GM20431 (cell line): ENCODE results near the gene RBM18.

Source experiments
- in situ Hi-C: fragments of 300-500 bp; cut with MseI, MboI; formaldehyde crosslinking; loops from one replicate; pipeline ENCODE4 v1.15.0; 2020; ENCODE audit warnings: low sequenced_read_pairs; ENCODE audit not compliant: unreplicated experiment

Gene RBM18

DNA sequence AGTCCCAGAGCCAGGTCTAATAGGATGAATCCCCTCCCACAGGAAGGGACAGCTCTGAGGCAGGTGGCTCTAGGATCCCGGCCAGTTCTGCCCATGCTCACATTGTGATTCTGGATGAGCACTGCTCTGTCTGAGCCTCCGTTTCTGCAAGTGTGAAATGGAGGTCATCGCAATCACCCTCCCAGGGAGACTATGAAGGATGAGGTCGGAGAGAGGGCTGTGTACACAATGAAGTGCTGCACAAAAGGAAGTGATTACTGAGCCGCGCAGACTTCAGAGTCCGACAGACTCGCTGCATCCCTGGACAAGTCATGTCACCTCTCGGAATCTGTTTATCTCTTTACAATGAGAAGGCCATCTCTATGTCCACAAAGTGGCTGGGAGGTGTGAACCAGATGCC is 57.5 kb downstream of the RBM18 start:
- in situ Hi-C loops, result no loop called here

DNA sequence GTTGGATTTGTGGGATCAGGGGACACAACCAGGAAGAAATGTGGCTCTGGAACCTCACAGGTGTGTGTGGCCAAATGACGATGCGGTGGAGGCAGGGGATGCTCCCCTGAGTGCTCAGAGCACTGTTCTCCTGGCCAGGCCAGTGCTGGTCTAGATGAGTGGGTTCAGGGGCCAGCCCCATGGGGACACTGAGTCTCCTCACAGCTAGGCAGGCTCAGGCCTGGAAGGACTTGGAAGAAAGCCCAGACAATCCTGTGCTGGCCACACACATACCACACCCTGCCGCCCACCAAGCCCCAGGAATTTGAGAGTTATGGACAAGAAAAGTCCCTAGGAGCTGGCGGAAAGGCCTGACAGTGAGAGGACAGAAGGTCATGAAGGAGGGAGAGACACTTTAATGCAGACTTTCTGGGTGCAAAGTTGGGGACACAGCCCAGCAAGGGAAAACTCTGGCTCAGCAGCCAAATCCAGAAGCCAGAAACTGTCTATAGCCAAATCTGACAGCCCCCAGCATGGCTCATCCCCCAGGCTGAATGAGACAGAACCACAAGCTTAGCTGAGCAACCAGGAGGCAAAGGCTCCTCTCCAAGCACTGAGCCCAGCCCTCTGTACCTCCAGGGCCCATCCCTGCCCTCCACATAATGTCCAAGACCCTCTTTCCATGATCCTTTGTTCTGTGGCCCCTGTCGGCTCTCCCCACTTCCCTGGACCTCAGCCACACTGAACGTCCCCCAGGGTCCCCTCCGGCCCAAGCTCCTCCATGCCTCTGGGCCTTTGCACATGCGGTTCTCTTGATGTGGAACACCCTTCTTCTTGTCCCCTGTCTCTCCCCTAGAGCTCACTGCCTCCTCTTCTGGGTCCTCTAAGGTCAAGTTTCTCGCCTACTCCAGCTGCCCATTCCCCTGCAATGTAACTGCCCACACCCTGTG is 58.3 kb downstream of the RBM18 start:
- in situ Hi-C loops, result no loop called here

DNA sequence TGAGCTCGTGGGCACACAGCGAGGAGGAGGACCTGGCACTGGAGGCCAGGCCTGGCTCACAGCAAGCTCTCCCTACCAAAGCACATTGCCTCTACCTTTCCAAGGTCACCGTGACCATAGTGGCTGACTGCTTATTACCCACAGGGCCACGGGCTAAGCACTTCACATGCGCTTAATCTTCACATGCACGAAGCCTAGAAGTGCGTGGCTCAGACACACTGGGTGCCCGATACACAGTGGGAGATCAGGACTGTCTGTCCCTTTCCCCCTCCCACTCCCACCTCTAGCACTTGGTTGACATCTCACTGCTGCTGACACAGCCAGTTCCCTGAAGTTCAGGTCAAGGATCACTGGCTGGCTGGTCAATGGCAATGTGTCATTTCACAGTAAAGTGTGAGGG is 59.5 kb downstream of the RBM18 start:
- in situ Hi-C loops, result no loop called here

DNA sequence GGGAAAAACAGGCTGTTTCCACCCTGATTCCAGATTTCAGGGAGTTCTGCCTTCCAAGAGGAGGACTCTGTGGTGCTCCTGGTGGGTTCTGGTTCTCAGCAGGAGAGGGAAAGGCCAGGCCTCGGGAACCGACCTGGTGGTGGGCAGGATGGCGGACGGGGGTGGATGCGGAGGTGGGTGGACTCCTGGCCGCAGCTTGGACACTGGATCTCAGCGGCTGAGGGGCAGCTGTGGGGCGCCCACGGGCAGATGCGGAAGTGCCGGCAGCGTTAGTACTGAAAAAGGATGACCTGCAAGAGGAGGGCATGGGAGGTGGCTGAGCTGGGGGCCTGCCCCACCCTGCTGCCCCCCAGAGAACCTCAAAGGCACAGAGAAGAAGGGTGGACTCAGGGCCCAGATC is 60.1 kb downstream of the RBM18 start:
- in situ Hi-C loops, result no loop called here

DNA sequence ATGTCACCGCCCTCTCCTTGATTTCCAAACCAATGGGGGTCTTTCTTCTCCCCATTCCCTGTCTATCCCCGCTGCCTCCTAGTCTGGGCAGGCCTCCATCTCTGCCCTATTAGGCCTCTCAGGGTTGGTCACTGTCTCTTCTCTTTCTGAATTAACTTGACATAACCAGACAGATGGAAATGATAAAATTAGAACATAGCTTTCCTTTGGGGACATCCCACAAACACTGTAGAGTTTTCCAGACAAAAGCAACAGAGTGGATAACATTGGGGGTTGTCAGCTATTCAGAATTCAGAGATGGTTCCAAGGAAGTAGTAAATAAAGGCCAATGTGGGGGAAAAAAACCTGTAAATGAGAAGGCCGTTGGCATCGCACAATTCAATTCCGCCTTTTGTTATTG is 60.6 kb downstream of the RBM18 start:
- in situ Hi-C loops, result no loop called here

DNA sequence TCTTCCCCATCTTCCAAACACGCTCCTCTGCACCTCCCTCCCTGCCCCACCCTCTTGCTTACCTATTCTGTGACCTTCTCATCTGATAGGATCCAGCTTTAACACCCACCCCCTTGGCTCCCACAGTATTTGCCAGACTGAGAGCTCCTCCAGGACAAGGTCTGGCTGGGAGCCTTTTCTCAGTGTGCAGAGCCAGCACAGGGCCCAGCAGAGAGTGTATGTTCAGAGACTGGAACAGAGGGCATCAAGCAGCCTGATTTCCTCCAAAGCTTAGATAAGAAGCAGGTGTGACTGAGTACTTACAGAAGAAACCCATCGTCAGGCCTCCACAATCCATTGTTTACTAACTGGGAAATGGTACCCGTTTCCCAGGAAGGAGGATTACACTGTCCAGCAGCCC is 62.5 kb downstream of the RBM18 start:
- in situ Hi-C loops, result no loop called here

DNA sequence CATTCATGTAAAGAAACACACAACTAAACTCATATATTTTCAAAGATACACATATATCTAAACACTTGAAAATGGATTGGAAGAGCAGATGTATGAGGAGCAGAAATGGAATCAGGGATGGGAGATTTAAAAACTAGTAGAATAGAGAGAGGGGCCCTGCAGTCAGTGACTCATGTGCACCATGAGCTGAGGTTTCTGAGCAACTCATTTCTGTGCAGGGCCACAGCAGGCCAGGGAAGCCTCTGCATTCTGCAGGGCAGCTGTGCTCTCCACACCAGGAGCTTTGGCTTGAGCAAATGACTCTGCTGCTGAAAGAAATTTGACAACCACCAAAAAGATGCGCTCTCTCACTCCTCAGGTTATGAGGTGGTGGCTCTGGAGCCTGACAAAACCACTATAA is 63.0 kb downstream of the RBM18 start:
- in situ Hi-C loops, result no loop called here

DNA sequence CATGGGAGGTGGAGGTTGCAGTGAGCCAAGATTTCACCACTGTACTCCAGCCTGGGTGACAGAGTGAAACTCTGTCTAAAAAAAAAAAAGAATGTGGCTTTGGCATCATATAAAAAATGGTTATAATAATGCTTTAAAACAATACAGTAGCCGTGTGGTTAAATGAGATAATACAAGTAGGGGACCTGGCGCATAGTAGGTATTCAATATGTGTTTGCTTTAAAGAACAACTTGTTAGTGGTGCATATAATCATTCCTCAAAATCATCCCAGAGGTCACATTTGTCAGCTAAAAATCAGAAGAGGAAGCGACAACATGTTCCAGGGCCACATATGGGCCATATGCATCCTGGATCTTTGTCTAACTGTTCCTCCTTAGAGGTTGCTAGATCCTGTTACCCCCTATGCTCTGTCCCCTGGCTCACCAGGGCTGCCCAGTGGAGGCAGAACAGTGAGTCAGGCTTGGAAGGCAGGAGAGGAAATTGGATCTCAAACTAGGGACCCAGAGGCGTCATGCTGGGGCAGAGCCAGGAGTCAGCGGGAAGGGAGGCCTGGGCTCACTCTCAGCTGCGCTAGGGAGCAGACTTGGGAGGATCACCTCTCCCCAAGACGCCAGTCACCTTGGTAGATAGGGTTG is 63.6 kb downstream of the RBM18 start:
- in situ Hi-C loops, result no loop called here

DNA sequence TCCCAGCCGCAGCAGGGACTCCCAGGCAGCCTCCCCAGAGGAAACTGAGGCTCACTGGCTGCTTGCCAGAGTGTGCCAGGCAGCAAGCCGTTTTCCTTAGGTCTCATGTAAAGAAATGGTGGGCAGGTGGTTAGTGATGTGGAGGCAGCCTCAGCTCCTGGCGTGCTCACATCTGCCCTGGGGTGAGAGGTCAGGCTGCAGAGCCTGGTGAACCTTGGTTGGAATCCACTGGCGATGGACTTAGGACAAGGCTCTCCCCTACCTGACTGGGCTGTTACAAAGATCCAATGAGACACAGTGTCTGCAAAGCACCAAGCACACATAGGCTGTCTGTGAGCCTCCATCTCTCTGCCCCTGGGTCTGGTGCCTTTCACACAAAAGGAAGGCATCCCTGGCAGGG is 66.8 kb downstream of the RBM18 start:
- in situ Hi-C loops, result no loop called here

DNA sequence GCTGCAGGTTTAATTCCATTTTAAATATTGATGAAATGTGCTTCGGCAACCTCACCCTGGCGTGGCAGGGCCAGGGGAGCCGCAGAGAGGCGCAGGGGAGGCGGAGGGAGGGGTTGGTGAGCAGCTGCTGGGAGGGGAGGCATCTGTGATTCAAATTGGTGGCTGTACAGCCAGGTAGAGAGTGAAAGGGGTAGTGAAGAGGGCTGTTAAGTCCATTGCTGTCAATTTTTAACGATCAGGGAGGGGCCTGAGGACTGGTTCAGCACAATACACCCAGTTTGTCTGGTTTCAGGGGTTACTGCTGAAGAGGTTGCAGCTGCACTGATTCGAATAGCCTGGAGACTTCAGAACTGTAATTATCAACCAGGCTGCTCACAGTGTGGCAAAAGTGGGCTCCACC is 67.2 kb downstream of the RBM18 start:
- in situ Hi-C loops, result no loop called here

DNA sequence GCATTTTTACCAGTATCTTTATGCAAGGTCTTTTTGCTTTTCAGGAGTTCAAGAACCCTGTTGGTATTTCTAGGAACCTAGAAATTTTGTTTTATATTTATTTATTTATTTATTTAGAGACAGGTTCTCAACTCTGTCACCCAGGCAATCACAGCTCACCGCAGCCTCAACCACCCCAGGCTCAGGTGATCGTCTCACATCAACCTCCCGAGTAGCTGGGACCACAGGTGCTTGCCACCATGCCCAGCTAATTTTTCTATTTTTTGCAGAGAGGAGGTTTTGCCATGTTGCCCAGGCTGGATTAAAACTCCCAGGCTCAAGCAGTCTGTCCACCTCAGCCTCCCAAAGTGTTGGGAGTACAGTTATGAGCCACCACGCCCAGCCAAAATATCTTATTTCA is 68.8 kb downstream of the RBM18 start:
- in situ Hi-C loops, result no loop called here

DNA sequence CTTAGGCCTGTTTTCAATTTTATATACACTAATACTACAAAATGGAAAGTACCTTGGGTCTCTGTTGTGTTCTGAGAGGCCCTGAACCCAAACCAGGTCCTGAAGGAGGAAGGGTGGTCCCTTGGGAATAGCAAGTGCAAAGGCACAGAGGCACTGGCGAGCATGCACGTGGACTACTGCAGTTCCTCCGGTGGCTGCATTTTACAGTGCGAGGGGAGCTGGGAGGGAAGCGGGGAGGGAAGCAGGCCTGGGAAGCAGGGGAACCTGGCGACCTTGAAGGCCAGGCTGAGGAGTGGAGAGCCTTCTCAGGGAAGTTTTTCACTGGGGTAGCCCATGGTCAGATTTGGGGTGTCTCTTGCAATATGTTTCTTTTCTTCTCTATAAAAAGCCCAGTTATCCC is 71.0 kb downstream of the RBM18 start:
- in situ Hi-C loops, result no loop called here

DNA sequence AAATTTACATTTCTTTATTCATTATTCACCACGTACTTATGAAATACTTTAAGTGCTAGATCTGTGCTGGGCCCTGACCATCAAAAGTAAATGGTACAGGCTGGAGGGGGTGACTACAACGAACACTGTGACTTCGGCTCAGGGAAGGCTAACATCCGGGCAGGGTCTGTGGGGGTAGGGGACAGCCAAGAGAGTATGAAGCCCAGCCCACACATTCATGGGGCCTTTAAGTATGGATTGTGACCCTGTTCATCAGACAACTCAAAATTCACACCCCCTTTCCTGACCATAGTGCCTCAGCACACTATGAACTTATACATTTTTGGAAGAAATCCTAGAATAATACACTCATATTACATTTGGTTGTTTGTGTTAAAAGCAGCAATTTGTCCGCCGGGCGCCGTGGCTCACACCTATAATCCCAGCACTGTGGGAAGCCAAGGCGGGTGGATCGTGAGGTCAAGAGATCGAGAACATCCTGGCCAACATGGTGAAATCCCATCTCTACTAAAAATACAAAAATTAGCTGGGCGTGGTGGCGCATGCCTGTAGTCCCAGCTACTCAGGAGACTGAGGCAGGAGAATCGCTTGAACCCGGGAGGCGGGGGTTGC is 71.6 kb downstream of the RBM18 start:
- in situ Hi-C loops, result no loop called here

DNA sequence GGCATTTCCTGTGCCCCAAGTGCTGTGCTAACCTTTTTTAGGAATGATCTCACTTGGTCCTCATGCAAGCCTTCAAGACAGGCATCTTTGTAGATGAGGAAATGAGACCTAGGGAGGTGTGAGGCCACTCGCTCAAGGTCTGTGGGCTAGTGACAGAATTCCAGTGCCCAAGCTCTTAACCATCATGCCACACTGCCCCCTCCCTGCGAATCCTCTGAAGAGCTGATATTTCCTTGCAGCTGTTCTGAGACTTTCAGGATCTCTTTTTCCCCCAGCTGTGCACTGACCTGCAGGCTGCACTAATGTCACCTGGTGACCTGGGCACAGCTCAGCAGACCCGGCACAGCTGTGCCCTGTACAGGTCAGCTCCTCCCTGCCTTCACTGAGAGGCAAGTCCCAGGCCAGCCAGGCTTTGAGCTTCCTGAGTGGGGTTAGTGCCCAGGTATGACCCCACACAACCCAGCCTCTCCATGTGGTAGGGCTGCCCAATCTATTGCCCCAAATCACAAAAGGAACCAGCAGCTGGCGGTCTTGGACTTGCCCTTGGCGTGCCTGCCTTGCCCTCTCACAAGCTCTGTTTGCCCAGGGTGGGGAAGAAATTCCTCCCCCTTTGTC is 72.3 kb downstream of the RBM18 start:
- in situ Hi-C loops, result no loop called here

DNA sequence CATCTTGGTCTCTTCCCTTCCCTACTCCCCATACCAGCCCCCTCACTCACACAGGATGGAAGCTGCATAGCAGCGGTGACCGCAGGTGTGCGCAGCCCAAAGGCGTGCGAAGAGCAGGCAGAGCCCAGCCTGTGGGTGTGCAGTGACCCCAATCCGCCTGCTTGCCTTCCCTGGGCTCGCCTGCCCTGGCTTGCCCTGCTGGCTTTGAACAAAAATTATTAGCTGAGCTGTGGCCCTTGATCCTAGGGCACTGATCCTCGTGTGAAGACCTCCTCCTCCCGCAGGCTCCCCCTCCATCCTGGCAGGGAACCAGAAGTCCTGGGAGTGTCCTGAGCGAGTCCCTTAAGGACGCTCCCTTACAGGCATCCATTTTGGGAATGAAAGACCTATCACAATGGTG is 73.1 kb downstream of the RBM18 start:
- in situ Hi-C loops, result no loop called here

DNA sequence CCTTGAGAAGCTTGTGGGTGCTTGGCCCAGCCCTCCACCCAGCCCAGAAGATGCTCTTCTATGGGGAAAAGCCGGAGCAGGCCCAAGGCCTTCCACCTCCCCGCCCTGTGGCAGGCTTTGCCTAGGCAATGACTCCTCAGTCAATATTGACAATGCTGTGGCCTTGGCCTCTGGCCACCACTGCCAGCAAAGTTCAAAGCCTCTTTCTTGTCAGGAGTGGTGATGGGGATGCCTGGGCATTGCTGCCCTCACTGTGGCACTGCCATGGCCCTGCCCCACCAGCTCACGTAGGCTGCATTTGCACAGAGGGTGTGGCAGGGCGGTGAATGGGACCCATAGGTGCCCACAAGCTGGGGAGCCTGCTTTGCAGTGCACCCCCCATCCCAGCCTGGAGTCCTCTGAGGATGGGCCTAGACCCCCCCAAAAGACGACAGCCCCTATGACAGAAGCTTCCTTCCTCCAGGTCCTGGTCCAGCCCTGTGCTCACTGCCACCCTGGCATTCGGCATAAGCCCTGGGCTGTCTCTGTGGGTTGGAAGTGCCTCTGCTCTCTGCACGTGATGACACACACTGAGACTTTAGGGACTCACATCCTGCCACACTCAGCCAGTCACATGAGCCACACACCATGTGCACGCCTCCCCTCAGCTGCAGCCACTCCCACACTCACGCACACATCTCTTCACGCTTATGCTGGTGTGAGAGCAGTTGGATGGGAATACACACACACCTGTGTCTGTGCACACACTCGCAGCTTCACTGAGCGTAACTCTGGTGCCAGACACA is 73.9 kb downstream of the RBM18 start:
- in situ Hi-C loops, result no loop called here

DNA sequence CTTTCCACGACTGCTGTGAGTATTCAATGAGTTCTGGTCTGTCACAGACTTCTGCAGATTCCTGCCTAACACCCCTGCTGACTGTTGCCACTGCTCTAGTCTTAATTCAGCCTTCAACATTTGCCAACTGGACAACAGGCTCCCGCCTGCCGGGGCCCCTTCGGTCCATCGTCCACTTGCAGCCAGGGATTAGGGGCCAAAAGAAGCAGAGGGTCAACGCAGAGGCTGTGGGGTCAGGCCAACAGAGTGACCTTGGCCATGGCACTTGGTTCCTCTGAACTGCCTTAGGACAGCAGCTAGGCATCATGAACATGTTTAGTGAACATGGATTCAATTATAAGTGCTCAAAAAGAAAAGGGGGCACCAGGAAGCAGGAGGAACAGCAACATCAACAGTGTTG is 76.3 kb downstream of the RBM18 start:
- in situ Hi-C loops, result no loop called here
